ENCODE measurements around the gene CNMD.
A peak's percentile ranks its signal among the peaks of the same experiment; 100 is the strongest.

Gene CNMD

DNA sequence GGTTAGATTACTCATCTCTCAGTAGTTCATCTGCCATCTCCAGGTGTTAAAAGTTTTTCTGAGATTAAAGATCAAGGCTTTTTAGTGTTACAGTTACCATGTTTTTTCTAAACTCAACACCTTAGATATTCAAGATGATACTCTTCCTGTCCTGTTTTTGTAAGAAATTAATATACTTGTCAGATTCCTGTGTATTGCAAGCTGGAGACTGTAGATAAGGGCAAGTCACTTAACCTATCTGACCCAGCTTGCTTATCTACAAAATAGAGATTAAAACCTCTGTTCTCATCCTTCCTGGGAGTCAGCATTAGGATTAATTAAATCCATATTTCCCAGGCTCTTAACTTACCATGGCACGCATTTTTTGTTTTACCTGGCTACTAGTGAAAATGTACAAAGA is 61.8 kb downstream of the CNMD start:
- no peak for DNase-seq

- DNase-seq, result no peak
Observed at GRCh38 chr13:52673465-52673864, 66.2 kb downstream of the CNMD start.

DNA sequence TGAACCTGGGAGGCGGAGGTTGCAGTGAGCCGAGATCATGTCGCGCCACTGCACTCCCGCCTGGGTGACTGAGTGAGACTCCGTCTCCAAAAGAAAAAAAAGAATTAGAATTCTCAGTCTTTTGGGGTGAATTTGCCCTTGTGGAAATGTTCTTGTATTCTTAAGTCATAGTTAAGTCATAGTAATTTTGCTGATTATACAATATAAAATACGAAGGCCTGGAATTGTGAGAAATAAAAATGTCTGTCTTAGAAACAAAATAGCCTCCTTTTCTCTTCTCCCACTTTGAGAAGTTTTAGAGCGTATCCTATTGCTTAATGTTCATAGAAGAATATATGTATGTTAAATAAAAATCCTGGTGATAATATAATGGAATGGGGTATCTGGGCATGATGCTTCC is 68.9 kb downstream of the CNMD start:
- DNase-seq, result no peak

DNA sequence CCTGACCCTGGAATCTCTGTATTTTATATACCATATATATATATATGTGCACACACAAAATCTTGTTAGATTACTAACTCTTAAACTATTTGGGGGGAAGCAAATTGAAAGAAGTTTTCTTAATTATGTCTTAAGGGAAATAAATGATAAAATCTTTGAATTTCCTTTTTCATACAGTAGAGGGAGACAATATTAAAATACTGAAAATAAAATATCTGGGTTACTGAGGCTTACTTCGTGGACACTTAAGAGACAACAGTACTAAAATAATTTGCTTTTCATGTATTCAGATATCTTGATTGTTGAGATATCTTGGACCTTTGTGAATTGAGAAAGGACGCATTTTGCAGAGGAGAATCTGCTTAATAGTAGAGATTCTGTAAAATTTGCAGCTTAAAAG is 69.9 kb downstream of the CNMD start:
- no peak for DNase-seq

GRCh38 chr13:52665325-52665724 is 74.3 kb downstream of the CNMD start:
- peak; percentile 6 for DNase-seq

DNA sequence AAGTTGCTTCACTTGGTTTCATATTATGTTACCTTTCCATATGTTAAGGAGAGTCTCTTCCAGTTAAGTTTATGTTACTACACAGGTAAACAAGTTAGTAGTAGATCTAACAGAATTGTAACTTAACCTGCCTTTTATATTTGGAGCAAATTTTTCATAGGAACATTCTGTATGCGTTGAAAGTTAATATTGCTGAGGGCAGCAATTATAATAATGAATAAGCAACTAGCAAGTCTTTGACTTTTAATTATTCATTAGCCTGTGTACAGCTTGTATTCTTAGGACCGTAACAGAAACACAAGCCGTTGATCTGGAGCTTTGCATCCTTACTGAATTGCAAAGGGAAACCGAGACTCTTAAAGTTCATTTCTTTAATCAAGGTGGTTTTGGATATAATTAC is 75.3 kb downstream of the CNMD start:
- DNase-seq, result no peak

DNA sequence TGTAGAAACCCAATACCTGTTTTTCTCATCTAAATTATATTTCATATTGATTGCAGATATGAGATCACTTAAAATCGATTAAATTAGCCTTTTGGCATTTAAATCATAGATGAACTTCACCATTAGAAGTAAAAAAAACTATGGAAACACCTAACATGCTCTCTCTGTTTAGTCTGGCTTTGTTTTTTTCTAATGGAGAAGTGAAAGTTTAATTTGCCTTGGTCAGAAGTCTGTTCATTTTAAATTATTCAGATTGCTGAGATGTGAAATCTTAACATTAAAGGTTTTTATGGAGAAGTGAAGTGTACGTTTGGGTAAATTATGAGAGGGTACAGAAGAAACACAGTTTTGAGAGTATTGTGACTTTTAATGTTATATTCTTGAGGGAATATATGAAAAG is 80.3 kb downstream of the CNMD start:
- no peak for DNase-seq

All from fibroblast of skin of scalp (primary cell).